NCI-H2081 (cell line): ENCODE measurements around the gene TXNL4B.
"Not testable (repeated sequence)": the region's sequence is repeated elsewhere in the genome, so short reads cannot be mapped to it uniquely, and the experiment has no call there.

Experiments used
- DNase-seq, 2 experiments: peaks; one replicate each; lab custom pipeline; 2025; lab: John Stamatoyannopoulos, UW

The TXNL4B gene

DNA sequence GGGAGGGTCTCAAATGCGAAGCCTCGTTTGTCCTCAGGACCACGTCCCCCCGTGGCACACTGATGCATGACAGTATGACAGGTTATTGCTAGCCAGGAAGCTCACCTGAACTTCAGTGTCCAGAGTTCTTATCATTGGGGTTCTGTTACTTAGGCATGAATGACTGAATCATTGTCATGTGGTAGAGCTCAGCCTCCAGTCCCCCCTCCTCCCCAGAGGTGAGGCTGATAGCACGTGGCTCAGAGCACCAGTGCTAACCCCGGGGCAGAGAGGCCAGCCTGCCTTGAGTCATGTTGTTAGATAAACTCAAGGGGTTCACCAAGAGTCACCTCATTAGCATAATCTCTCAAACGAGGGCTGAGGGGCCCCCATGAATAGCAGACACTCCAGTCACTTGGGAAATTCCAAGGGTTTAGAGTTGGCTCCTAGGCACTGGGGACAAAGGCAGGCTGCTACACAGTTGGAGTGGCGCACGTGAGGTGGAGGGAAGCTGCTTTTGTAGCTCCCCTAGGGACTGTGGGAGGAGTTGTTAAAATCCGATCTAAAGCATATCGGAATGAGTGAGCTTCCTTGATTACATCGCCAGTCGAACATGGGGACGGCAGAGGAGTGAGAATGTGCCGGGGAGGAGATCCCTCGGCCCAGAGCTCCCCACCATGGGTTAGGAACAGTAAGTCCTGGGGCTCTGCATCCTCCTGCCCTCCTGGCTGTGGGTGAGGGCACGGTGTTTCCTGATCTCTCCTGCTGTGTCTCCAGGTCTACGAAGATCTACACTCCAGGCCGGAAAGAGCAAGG lies 18.4 kb upstream of the TXNL4B start:
- DNase-seq: no peak

DNA sequence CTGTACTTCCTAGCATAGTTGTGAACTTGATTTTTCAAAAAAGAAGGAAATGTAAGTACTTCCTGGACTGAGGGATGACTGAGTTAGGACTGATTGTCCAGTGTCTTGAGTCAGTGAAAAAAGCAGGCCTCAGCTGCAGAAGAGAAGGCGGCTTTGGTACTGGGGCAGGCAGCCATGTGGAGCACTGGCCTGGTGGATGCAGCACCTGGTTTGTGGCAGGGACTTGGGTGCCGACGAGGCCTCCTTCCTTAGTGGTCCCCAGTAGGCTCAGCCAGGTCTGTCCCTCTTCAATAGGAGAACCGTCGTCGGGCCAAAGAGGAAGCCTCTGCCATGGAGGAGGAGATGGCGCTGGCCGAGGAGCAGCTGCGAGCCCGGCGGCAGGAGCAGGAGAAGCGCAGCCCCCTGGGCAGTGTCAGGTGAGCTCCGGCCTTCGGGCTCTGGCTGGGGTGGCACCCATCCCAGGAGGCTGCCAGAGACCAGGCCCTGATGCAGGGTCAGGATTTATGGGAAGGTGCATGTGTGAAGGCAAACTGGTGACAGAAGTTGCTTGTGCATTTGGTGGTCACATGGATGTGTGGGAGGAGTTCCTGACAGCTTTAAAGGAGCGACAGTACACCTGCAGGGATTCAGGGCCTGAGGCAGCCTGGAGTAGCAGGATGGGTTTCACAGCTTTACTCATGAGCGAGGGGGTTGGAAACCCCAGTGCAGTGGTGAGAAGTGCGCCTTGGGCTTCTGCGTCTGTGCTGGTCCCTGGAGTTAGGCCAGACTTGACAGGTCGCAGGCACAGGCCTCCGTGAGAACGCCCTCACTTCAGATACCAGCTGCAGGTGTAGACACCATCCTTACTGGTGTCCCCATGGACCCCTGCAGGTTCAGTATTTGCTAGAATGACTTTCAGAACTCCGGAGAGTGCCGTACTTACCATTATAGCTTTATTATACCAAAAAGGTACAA lies 17.5 kb upstream of the TXNL4B start:
- DNase-seq: no peak

DNA sequence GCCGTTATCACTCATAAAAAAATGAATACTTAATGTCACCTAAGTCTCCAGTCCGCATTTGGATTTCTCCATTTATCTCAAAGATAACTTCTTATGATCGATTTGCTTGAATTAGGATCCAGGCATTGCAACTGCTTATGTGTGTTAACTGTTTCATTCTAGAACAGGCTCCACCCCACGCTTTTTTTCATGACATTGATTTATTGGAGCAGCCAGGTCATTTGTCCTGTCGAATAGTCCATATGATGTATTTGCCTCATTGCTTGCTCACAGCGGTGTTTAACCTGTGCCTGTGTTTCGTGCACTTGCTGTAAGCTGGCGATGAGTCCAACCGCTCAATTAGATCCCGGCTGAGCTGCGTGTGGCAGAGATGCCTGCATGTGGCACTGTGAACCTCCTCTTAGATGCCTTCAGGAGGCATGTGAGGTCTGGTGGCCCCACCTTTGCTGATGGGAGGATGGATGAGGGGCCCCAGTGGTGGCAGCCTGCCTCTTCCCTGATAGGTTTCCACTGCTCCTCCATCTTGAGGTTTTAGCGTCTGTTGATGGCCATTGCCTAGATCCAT lies 16.6 kb upstream of the TXNL4B start:
- no peak for DNase-seq

DNA sequence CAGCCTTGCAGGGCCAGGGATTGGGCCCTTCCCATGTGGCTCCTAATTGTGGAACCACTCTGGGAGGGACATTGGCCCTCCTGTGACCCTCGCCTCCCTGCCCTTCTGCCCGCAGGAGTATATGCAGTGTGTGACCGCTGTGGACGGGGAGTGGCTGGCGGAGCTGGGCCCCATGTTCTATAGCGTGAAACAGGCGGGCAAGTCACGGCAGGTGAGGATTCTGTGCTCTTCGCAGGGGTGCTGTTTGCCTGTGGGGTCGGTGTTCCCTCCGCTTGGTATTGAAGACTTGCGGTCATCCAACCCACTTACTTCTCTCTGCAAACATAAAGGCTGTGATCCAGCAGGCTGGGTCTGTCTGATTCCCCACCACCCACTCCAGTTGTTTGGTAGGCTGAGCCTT lies 15.9 kb upstream of the TXNL4B start:
- no peak for DNase-seq

DNA sequence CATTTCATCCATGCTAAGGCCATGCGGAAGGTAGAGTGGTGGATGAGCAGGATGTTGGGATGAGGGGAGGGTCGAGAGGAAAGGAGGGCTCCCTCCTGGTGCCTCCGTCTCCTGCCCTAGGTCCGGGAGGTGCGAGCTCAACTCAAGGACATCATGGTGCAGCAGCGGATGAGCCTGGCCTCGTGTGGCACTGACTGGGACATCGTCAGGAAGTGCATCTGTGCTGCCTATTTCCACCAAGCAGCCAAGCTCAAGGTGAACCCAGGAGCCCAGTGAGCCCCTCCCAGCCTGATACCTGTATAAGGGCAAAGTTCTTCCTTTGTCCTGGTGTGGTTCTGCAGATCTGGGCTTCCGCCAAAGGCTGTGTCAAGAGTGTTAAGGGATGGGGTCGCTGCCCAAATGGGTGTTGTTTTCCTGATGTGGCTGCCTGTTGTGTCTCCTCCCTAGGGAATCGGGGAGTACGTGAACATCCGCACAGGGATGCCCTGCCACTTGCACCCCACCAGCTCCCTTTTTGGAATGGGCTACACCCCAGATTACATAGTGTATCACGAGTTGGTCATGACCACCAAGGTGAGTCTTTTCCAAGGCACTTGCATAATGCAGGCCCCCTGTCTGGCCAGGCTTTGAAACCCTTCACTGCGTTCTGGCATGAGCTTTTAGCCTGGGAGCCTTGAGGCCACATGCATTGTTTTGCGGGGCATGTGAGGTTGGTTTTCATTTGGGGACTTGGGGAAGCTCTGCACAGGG lies 15.1 kb upstream of the TXNL4B start:
- no peak for DNase-seq

DNA sequence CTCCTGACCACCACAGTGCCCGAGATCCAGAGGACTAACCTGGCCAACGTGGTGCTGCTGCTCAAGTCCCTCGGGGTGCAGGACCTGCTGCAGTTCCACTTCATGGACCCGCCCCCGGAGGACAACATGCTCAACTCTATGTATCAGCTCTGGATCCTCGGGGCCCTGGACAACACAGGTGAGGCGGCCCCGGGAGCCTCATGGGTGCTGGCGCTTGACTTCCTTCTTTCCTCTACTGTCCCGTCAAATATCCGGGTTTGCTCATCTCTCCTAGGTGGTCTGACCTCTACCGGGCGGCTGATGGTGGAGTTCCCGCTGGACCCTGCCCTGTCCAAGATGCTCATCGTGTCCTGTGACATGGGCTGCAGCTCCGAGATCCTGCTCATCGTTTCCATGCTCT lies 14.0 kb upstream of the TXNL4B start:
- DNase-seq: no peak

DNA sequence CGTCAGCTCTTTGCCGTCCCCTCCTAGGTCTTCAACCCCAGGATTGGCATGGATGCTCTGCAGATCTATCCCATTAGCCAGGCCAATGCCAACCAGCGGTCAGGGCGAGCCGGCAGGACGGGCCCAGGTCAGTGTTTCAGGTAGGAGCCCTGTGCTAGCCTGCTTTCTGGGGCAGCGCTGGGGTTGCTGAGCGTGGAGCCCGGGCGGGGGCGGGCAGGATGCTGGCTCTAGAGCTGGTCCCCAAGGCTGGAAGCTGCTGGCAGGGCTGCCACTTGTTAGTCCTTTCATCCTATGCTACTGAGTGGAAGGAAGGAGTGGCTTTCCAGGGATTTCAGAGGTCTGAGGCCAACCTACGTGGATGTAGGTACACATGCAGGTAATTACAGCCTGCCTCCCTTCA lies 12.6 kb upstream of the TXNL4B start:
- DNase-seq: no peak

GRCh38 chr16:72104905-72105304 lies 11.5 kb upstream of the TXNL4B start:
- no peak for DNase-seq

DNA sequence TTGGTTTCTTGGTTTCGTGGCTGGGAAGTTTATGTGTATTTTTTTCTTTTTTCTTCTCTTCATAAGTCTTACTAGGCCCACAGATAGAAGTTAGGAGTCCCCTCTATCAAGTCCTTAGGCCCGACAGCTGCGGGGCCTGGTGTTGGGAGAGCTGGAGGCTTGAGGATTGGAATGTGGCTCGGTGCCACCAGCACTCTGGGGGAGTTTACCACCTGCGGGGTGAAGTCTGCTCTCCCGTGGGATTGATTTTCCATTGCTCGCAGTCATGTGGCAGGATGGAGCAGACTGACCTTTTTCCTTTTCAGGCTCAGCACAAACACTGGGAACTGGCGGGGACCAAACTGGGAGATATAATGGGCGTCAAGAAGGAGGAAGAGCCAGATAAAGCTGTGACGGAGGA lies 7.8 kb upstream of the TXNL4B start:
- no peak for DNase-seq

DNA sequence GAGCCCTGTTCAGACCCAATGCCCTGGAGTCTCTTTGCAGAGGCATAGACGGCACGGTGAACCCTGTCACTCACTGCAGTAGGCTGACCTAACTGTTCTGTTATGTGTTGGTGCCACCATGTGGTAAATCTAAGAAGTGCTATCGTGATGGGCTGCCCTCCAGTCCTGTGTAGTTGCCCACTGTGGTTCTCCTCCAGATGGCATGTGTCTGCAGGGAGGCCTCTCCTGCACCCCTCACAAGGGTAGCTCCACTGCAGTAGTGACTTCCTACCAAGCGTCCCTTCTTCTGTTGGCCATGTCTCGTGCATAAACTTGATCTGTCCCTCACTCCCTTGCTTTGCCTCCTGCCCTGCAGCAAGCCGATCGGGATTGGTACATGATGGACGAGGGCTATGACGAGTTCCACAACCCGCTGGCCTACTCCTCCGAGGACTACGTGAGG lies 6.0 kb upstream of the TXNL4B start:
- peak in 1 of 2 experiments; percentile 40 for DNase-seq

GRCh38 chr16:72098936-72099335 lies 5.5 kb upstream of the TXNL4B start:
- DNase-seq: no peak

- no peak for DNase-seq
Observed at GRCh38 chr16:72094266-72094610, 818 bp upstream of the TXNL4B start.

DNA sequence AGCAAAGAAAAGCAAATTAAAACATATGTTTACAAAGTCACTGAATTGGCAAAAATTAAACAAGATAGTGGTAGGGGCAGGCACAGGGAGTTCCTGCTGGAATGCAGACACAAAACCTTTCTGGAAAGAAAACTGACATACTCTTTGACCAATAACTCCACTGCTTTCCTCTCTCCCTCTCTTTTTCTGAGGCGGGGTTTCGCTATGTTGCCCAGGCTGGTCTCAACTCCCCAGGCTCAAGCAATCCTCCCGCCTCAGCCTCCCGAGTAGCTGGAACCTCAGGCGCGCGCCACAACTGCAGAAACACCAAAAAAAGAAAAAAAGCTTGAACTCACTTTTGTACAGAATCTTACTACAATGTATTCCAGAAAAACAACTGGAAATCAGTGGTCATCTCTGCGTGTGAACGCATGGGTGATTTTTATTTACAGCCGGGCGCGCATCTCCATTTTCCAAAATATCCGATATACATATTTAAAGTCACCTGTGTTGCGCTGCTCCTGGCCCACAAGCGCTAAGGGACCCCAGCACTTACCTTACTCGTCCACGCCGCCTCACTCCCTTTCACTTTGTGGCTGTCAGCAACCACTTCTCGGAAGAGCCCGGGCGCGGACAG lies 480 bp downstream of the TXNL4B start:
- DNase-seq: peak in 1 of 2 experiments; percentile 1

DNA sequence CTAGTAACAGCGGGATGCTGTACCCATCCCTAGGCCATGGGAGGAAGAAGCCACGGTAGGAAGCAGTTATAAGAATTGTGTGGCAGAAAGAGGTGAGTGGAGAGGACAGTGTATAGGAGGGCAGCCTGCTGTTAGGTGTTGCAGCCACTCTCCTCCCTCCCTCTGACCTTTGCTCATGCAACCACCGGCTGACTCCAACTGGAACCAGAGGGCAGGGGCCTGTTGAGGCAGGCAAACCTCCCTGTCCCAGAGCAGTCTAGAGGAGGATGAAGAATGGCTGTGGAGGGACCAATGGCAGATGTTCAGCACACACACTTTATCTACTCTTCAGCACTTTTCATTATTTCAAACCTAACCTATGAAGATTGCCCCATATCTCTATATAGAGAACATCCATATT lies 2.2 kb downstream of the TXNL4B start:
- DNase-seq: no peak

DNA sequence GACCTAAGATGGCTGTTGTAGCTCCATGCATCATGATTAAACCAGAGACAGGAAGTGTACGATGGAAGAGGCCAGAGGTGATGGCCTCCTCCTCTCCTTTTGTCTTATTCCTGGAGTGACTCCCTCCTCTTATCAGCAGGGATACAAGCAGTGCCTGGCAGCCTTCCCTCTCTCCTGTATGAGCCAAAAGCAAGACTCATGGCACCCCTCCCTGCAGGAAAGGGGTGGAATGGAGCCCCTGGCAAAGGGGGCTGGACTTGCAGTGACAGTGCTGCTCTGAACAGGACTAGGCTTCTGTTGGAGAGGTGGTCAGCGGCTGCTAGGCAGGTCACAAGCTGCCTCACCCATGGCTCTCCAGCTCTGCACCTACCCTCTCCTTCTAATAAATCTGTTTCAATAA lies 8.4 kb downstream of the TXNL4B start:
- no peak for DNase-seq

DNA sequence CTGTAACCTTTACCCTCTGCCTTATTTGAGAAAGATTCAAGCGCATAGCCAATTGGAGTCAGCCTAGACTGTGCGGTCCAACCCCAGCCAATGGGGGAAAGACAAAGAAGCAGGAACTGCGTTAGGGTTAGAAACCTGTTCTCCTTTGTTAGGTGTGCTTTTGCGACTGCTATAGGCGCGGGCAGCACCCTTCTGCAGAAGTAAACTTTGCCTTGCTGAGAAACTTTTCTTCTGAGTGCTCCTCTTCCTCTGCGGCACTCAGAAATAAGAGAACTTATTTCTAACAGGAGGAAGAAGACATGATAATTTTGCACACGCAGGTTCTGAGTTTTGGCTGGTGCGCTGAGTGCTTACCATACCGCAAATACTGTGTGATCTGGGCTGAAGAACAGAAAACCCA lies 9.0 kb downstream of the TXNL4B start:
- no peak for DNase-seq

DNA sequence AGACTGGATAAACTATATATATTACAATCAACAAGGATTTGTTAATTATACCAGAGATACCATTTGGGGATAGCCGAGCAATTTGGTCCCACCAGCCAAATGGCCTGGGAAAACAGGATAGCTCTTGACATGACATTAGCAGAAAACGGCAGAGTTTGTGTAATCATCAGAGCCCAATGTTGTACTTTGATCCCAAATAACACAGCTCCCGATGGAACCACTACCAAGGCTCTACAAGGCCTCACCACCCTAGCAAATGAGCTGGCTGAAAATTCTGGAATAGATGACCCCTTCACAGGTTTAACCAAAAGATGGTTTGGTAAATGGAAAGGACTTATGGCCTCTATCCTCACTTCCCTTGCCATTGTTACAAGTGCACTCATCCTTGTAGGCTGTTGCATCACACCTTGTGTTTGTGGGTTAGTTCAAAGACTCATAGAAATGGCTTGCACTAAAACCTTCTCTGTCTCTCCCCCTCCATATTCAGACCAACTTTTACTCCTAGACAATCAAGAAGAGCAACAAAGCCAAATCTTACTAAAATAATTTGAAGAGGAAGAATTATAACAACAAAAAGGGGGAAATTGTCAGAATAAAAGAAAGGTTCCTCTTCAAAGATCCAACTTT lies 9.5 kb downstream of the TXNL4B start:
- DNase-seq: no peak

DNA sequence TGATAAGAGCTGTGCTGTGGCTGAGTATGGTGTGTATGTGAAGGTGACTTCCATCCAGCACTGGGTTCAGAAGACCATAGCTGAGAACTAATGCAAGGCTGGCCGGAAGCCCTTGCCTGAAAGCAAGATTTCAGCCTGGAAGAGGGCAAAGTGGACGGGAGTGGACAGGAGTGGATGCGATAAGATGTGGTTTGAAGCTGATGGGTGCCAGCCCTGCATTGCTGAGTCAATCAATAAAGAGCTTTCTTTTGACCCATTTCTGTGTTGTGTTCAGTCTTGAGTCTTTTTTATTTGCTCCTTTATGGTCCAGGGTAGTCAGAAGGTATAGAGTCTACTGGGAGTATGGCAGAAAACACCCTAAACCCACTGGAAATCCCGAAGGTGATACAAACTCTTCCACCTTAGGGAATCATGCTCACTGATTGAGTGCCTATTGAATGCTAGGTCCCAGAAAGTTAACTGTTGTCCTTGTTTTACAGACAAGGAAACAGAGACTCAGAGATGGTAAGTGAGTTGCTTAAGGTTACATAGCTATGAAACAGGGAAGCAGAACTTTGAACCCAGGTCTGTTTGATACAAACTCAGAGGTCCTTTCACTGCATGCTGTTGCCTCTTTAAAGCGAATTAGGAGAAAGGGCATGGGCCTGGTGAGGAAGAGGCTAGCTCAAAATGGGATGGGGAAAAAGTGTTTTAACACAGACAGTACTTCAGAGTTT lies 16.3 kb downstream of the TXNL4B start:
- DNase-seq: not testable (repeated sequence)

DNA sequence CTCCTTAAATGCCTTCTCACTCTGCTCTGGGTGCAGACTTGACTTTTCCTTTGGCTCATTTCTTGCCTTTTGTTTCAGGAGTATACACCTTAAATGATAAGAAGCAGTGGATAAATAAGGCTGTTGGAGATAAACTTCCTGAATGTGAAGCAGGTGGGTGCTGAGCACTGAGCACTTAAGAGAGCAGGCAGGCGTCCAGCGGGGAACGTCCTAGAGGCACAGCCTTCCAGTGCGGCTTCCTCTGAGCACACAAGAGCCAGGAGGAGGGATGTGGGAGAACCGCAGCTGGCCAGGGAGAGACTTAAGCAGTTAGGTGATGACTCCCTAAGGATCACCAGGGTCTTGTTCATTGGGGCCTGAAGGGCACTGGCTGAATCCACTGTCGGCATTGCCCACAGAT lies 18.4 kb downstream of the TXNL4B start:
- DNase-seq: not testable (repeated sequence)

GRCh38 chr16:72073560-72074230 lies 19.7 kb downstream of the TXNL4B start:
- DNase-seq: no peak
